SHP77 treated with DMSO at 0.1 percent for 48 hours (cell line): ENCODE measurements around the gene ALS2CL.

Experiments used
- DNase-seq: peaks from one replicate; lab custom pipeline; 2025; lab: John Stamatoyannopoulos, UW

The ALS2CL gene

GRCh38 chr3:46702246-46703012 lies 8.9 kb upstream of the ALS2CL start:
- no peak for DNase-seq

GRCh38 chr3:46701181-46701939 lies 7.9 kb upstream of the ALS2CL start, which contains the start of gene TMIE:
TMIE (plus strand) TSS chr3:46701392; CDS start chr3:46701488, 96 bp downstream.
- DNase-seq = no peak

- peak; percentile 12 for DNase-seq
These were observed 7.3 kb upstream of the ALS2CL start for GRCh38 chr3:46700772-46701171.

- no peak for DNase-seq
These were observed 6.4 kb upstream of the ALS2CL start for GRCh38 chr3:46699676-46700523.

- no peak for DNase-seq
These were observed 2.7 kb upstream of the ALS2CL start for GRCh38 chr3:46695962-46696894.

GRCh38 chr3:46695177-46695961 lies 1.9 kb upstream of the ALS2CL start:
- no peak for DNase-seq

- DNase-seq = no peak
These were observed 1.0 kb upstream of the ALS2CL start for GRCh38 chr3:46694520-46694919.

- no peak for DNase-seq
These were observed 380 bp upstream of the ALS2CL start for GRCh38 chr3:46693892-46694226.

GRCh38 chr3:46692566-46692990 lies 901 bp downstream of the ALS2CL start:
- DNase-seq = no peak

- no peak for DNase-seq
These were observed 2.7 kb downstream of the ALS2CL start for GRCh38 chr3:46690798-46691197.

GRCh38 chr3:46685446-46685845 lies 8.0 kb downstream of the ALS2CL start:
- DNase-seq = no peak

GRCh38 chr3:46684891-46685290 lies 8.6 kb downstream of the ALS2CL start:
- DNase-seq = no peak

GRCh38 chr3:46682974-46683373 lies 10.5 kb downstream of the ALS2CL start:
- DNase-seq = no peak

GRCh38 chr3:46681856-46682540 lies 11.5 kb downstream of the ALS2CL start:
- DNase-seq = no peak

- no peak for DNase-seq
These were observed 12.1 kb downstream of the ALS2CL start for GRCh38 chr3:46681387-46681786.

- DNase-seq = no peak
These were observed 13.1 kb downstream of the ALS2CL start for GRCh38 chr3:46680298-46680826.

GRCh38 chr3:46679681-46680080 lies 13.8 kb downstream of the ALS2CL start:
- DNase-seq = no peak

- no peak for DNase-seq
These were observed 15.2 kb downstream of the ALS2CL start for GRCh38 chr3:46678280-46678679.

- DNase-seq = no peak
These were observed 16.1 kb downstream of the ALS2CL start for GRCh38 chr3:46677411-46677726.
